ENCODE measurements around the gene EGFL6. TPM values are rescaled to one million over a fixed set of nuclear protein-coding genes. Genes with fewer than 3 reads are reported as not detected.
"Not testable (repeated sequence)": the region's sequence is repeated elsewhere in the genome, so short reads cannot be mapped to it uniquely, and the experiment has no call there.

EGFL6 gene
- total and polyA plus RNA-seq, 8 donors: 0.02 to 0.28 (median 0.06) TPM; not detected in 3

- DNase-seq (no peak), ATAC-seq (no peak), FAIRE-seq (no peak)
- intact Hi-C loops (cut with DNase I): no loop called here
- H3K4me3 ChIP-seq: no peak overlapping the region
- no peak overlapping the region for H3K27ac ChIP-seq
- no peak for TF ChIP-seq CTCF (IDR thresholded peaks at IDR 0.05)
- no peaks in the 10 kb centered on the region for H3K36me3 ChIP-seq
- no peaks in the 10 kb centered on the region for H3K4me1 ChIP-seq
- H3K9me3 ChIP-seq: no peaks in the 10 kb centered on the region
- peaks cover 0 to 2% (median 0%) of the 10 kb centered on the region in 4 donors for H3K27me3 ChIP-seq
Observed at GRCh38 chrX:13614154-13614553, 44.8 kb downstream of the EGFL6 start.

GRCh38 chrX:13620207-13620606 is 50.8 kb downstream of the EGFL6 start:
- WGBS, 2 donors: 14 to 38% methylated on average over 1 of the region's 1 CpG
- ATAC-seq: no peak
- H3K4me3 ChIP-seq: no peak overlapping the region
- peaks cover 0 to 7% (median 1%) of the 10 kb centered on the region in 4 donors for H3K27me3 ChIP-seq
- intact Hi-C loops (cut with DNase I): no loop called here
- no peaks in the 10 kb centered on the region for H3K4me1 ChIP-seq
- no peak for FAIRE-seq
- DNase-seq: no peak
- H3K9me3 ChIP-seq: no peaks in the 10 kb centered on the region
- no peak for TF ChIP-seq CTCF (IDR thresholded peaks at IDR 0.05)
- H3K36me3 ChIP-seq: no peaks in the 10 kb centered on the region
- no peak overlapping the region for H3K27ac ChIP-seq

- intact Hi-C loops (cut with DNase I): no loop called here
- Histone ChIP-seq H3K36me3 (no peaks in the 10 kb centered on the region), H3K27ac (no peak overlapping the region), H3K9me3 (no peaks in the 10 kb centered on the region), H3K27me3 (peaks cover 0 to 8% (median 4%) of the 10 kb centered on the region in 4 donors), H3K4me1 (no peaks in the 10 kb centered on the region), H3K4me3 (no peak overlapping the region)
- ATAC-seq: no peak
- no peak for TF ChIP-seq CTCF (IDR thresholded peaks at IDR 0.05)
- no peak for FAIRE-seq
- 73 to 78% methylated on average over 3 of the region's 3 CpGs for WGBS, 2 donors
- DNase-seq: no peak
Observed at GRCh38 chrX:13622401-13622964, 53.1 kb downstream of the EGFL6 start.

GRCh38 chrX:13627306-13627705 is 57.9 kb downstream of the EGFL6 start:
- FAIRE-seq (no peak), DNase-seq (no peak), ATAC-seq (no peak)
- intact Hi-C loops (cut with DNase I): no loop called here
- 54 to 59% methylated on average over 8 of the region's 8 CpGs for WGBS, 2 donors
- no peaks in the 10 kb centered on the region for H3K4me1 ChIP-seq
- peaks cover 0 to 26% (median 3%) of the 10 kb centered on the region in 4 donors for H3K27me3 ChIP-seq
- no peaks in the 10 kb centered on the region for H3K36me3 ChIP-seq
- H3K9me3 ChIP-seq: no peaks in the 10 kb centered on the region
- no peak for TF ChIP-seq CTCF (IDR thresholded peaks at IDR 0.05)
- H3K27ac ChIP-seq: no peak overlapping the region
- no peak overlapping the region for H3K4me3 ChIP-seq

- H3K27me3 ChIP-seq: peaks cover 0 to 24% (median 3%) of the 10 kb centered on the region in 4 donors
- H3K9me3 ChIP-seq; FAIRE-seq; H3K4me1 ChIP-seq; DNase-seq; H3K4me3 ChIP-seq; H3K27ac ChIP-seq; intact Hi-C loops (cut with DNase I); H3K36me3 ChIP-seq; ATAC-seq: not testable (repeated sequence)
- 79 to 85% methylated on average over 9 of the region's 9 CpGs for WGBS, 2 donors
Observed at GRCh38 chrX:13637224-13637623, 67.8 kb downstream of the EGFL6 start.
